ENCODE measurements around the gene SEMA7A.

DNA sequence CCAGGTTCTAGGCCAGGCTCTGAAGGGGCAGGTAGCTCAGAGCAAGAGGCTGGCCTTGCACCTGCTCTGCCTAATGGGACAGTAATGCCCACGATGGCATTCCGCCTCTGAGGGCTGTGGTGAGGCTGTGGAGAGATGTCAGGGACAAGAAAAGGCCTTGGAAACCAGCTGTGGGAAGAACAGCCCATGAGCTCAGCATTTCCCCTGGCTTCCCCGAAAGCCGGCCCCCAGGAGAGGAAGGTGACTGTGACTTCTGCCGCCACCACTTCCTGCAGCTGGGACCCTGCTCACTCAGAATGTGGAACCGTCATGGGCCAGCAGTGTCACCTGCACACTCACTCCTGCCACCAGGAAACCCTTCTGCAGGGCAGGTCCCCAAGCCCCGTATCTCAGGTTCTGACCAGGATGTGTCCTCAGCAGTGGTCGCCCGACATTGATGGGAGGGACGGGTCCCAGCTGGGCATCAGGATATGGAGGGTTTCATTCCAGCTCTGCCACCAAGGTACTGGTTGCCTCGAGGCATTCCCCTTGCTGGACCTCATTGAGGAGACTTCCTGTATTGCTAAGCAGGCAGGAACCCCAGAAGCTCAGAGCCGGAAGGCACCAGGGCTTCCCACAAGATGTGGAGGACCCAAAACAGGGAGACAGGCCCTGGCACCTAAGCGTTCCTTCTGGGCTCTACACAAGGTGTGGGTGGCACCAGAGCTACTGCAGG is 30.7 kb downstream of the SEMA7A start:
- TF ChIP-seq CEBPB (IDR thresholded peaks at IDR 0.05) (no peak), RAD21 (IDR thresholded peaks at IDR 0.05; ENCODE audit: low read depth) (no peak), EP300 (IDR thresholded peaks at IDR 0.05; ENCODE audit: borderline replicate concordance) (no peak), TCF12 (IDR thresholded peaks at IDR 0.05; ENCODE audit: low read depth) (no peak), TAF1 (IDR thresholded peaks at IDR 0.05; ENCODE audit: low read depth) (no peak), EGR1 (IDR thresholded peaks at IDR 0.05) (no peak)
- TF ChIP-seq, protein P1, sequence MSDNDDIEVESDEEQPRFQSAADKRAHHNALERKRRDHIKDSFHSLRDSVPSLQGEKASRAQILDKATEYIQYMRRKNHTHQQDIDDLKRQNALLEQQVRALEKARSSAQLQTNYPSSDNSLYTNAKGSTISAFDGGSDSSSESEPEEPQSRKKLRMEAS (IDR thresholded peaks at IDR 0.05) = no peak
- TF ChIP-seq, protein P2, sequence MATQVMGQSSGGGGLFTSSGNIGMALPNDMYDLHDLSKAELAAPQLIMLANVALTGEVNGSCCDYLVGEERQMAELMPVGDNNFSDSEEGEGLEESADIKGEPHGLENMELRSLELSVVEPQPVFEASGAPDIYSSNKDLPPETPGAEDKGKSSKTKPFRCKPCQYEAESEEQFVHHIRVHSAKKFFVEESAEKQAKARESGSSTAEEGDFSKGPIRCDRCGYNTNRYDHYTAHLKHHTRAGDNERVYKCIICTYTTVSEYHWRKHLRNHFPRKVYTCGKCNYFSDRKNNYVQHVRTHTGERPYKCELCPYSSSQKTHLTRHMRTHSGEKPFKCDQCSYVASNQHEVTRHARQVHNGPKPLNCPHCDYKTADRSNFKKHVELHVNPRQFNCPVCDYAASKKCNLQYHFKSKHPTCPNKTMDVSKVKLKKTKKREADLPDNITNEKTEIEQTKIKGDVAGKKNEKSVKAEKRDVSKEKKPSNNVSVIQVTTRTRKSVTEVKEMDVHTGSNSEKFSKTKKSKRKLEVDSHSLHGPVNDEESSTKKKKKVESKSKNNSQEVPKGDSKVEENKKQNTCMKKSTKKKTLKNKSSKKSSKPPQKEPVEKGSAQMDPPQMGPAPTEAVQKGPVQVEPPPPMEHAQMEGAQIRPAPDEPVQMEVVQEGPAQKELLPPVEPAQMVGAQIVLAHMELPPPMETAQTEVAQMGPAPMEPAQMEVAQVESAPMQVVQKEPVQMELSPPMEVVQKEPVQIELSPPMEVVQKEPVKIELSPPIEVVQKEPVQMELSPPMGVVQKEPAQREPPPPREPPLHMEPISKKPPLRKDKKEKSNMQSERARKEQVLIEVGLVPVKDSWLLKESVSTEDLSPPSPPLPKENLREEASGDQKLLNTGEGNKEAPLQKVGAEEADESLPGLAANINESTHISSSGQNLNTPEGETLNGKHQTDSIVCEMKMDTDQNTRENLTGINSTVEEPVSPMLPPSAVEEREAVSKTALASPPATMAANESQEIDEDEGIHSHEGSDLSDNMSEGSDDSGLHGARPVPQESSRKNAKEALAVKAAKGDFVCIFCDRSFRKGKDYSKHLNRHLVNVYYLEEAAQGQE (IDR thresholded peaks at IDR 0.05; ENCODE audit: low read depth) = no peak

Measured in Ishikawa (cell line).